Endothelial cell (in vitro differentiated cells): ENCODE measurements around the gene HTR1D. TPM values are rescaled to one million over a fixed set of nuclear protein-coding genes. Genes with fewer than 3 reads are reported as not detected.
"Not testable (repeated sequence)": the region's sequence is repeated elsewhere in the genome, so short reads cannot be mapped to it uniquely, and the experiment has no call there.

ENCODE experiments used
- DNase-seq: peaks from one replicate; pipeline ENCODE4 v3.0.0; 2021; ENCODE audit warnings: low spot score
- H3K27ac Mint-ChIP-seq: one replicate; pipeline ENCODE4 v1.8.0; 2021; ENCODE audit warnings: mixed read lengths, inconsistent platforms; ENCODE audit not compliant: unreplicated experiment
- H3K27me3 Mint-ChIP-seq: one replicate; pipeline ENCODE4 v1.8.0; 2021; ENCODE audit warnings: mild to moderate bottlenecking, moderate library complexity, mixed read lengths, inconsistent platforms; ENCODE audit not compliant: unreplicated experiment
- H3K36me3 Mint-ChIP-seq: one replicate; pipeline ENCODE4 v1.8.0; 2021; ENCODE audit warnings: mild to moderate bottlenecking, low read depth, mixed read lengths, inconsistent platforms; ENCODE audit not compliant: unreplicated experiment
- H3K4me1 Mint-ChIP-seq: one replicate; pipeline ENCODE4 v1.8.0; 2021; ENCODE audit warnings: mild to moderate bottlenecking, mixed read lengths, inconsistent platforms; ENCODE audit not compliant: unreplicated experiment
- H3K4me3 Mint-ChIP-seq: one replicate; pipeline ENCODE4 v1.8.0; 2021; ENCODE audit warnings: mild to moderate bottlenecking, mixed read lengths, inconsistent platforms; ENCODE audit not compliant: unreplicated experiment
- H3K9me3 Mint-ChIP-seq: one replicate; pipeline ENCODE4 v1.8.0; 2021; ENCODE audit warnings: mixed read lengths, inconsistent platforms; ENCODE audit not compliant: unreplicated experiment
- total RNA-seq: library from RNA; stranded (reverse); fragmentation: NEBNext Ultra II Directional; extraction: Animal tissue kit (Norgen Biotek cat#: 25700); gene quantifications from one replicate; pipeline ENCODE4 v1.2.1, GENCODE V29; 2021; ENCODE audit not compliant: unreplicated experiment
- TF ChIP-seq, protein P1 (sequence below): fragments of 200-600 bp; sonication (generic); IDR thresholded peaks from one replicate; pipeline ENCODE4 v1.5.0; 2021; ENCODE audit warnings: antibody characterized with exemption; ENCODE audit not compliant: unreplicated experiment

The HTR1D gene
- total RNA-seq, 1 donor from 2014 or later = 0.54 TPM

DNA sequence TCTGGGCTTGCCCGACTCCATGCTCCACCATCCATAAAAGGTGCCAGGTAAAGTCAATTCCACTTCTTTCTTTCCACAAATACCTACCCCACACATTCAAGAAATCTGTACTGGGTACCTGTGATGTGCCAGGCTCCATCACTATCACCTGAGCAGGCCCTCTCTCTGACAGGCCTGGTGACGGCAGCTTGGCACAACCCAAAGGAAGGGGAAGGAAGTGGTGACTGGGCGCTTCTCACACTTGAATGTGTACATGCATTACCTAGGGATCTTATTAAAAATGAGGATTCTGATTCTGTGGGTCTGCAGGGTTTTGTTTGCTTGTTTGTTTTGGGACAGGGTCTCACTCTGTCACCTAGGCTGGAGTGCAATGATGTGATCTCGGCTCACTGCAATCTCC lies 7.5 kb downstream of the HTR1D start:
- H3K27me3 Mint-ChIP-seq = peaks cover 10% of the 10 kb centered on the region
- DNase-seq = no peak
- no peak overlapping the region for H3K4me3 Mint-ChIP-seq
- H3K9me3 Mint-ChIP-seq = no peaks in the 10 kb centered on the region
- TF ChIP-seq, protein P1, sequence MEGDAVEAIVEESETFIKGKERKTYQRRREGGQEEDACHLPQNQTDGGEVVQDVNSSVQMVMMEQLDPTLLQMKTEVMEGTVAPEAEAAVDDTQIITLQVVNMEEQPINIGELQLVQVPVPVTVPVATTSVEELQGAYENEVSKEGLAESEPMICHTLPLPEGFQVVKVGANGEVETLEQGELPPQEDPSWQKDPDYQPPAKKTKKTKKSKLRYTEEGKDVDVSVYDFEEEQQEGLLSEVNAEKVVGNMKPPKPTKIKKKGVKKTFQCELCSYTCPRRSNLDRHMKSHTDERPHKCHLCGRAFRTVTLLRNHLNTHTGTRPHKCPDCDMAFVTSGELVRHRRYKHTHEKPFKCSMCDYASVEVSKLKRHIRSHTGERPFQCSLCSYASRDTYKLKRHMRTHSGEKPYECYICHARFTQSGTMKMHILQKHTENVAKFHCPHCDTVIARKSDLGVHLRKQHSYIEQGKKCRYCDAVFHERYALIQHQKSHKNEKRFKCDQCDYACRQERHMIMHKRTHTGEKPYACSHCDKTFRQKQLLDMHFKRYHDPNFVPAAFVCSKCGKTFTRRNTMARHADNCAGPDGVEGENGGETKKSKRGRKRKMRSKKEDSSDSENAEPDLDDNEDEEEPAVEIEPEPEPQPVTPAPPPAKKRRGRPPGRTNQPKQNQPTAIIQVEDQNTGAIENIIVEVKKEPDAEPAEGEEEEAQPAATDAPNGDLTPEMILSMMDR = no peak
- no peaks in the 10 kb centered on the region for H3K36me3 Mint-ChIP-seq
- peaks cover 8% of the 10 kb centered on the region for H3K4me1 Mint-ChIP-seq
- H3K27ac Mint-ChIP-seq = no peak overlapping the region

DNA sequence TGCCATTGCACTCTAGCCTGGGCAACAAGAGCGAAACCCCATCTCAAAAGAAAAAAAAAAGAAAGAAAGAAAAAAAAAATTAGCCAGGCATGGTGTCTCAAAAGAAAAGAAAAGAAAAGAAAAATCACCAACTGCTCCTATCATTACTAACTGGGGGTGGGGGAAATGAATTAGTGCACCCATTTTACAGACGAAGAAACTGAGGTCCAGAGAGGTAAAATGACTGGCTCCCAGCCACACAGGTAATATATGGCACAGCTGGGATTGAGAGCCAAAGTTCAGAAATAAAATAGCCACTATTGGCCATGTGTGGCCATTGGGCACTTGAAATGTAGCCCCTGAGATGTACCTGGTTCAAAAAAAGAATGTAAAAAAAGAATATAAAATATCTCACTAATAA lies 8.8 kb downstream of the HTR1D start:
- no peaks in the 10 kb centered on the region for H3K36me3 Mint-ChIP-seq
- H3K27ac Mint-ChIP-seq = no peak overlapping the region
- H3K4me1 Mint-ChIP-seq = peaks cover 8% of the 10 kb centered on the region
- DNase-seq = no peak
- no peaks in the 10 kb centered on the region for H3K9me3 Mint-ChIP-seq
- peaks cover 10% of the 10 kb centered on the region for H3K27me3 Mint-ChIP-seq
- H3K4me3 Mint-ChIP-seq = no peak overlapping the region
- TF ChIP-seq, protein P1 = no peak

DNA sequence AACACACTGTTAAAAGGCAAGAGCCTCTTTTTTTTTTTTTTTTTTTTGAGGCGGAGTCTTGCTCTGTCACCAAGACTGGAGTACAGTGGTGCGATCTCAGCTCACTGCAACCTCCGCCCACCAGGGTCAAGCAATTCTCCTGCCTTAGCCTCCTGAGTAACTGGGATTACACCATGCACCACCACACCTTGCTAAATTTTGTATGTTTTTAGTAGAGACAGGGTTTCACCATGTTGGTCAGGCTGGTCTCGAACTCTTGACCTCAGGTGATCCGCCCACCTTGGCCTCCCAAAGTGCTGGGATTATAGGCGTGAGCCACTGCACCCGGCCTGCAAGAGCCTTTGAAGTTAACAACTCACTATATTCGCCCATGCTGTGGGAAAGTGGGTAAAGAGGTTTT lies 9.6 kb downstream of the HTR1D start:
- not testable (repeated sequence) for H3K36me3 Mint-ChIP-seq, H3K9me3 Mint-ChIP-seq, H3K27me3 Mint-ChIP-seq, DNase-seq, H3K27ac Mint-ChIP-seq, H3K4me1 Mint-ChIP-seq, H3K4me3 Mint-ChIP-seq

DNA sequence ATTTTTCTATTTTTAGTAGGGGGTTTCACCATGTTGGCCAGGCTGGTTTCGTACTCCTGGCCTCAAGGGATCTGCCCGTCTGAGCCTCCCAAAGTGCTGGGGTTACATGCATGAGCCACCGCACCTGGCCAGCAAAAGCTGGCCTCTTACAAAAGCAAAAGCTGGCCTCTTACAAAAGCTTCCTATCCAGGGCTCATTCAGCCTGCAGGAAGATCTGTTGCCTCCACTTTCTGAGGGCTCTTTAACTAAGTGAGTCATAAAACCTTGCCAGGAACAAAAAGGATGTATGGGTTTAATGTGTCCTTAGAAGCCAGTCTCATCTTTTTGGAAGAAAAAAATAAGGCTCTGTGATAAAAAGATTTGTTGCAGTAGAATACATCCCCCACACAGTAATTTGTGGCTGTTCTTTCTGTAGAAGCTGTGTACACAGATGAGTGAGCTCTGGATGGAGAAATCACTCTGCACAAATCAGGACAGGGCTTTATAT lies 15.0 kb downstream of the HTR1D start:
- H3K4me1 Mint-ChIP-seq = no peaks in the 10 kb centered on the region
- no peaks in the 10 kb centered on the region for H3K9me3 Mint-ChIP-seq

DNA sequence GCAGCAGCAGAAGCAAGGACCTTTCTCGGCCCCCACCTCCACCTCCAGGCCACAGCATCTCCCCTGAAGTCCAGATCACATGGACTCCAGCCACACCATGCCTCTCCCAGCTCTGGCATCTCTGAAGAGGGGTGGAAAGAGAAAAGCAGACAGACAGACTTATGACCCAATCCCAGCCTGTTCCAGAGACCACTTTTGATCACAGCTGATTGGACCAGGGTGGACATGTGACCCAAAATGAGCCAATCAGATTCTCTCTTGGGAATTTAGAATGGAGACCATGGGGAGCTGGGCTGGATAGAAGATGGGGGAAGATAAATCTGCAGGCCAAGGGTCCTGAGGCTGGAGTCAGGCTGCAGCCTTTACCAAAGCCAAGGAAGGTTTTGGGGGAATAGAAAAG lies 16.4 kb downstream of the HTR1D start:
- TF ChIP-seq, protein P1 = no peak
- H3K27ac Mint-ChIP-seq = no peak overlapping the region

More for the DNA sequence above, 15.0 kb downstream of the HTR1D start:
- Mint-ChIP-seq H3K36me3 (no peaks in the 10 kb centered on the region), H3K27ac (no peak overlapping the region), H3K4me3 (no peak overlapping the region), H3K27me3 (peaks cover 8% of the 10 kb centered on the region)
- TF ChIP-seq, protein P1 = no peak
- DNase-seq = no peak

More for the DNA sequence above, 16.4 kb downstream of the HTR1D start:
- Mint-ChIP-seq H3K4me3 (no peak overlapping the region), H3K27me3 (peaks cover 3% of the 10 kb centered on the region), H3K9me3 (no peaks in the 10 kb centered on the region), H3K36me3 (no peaks in the 10 kb centered on the region), H3K4me1 (no peaks in the 10 kb centered on the region)
- DNase-seq = no peak
